ENCODE data around the gene ANO4.

Gene ANO4

DNA sequence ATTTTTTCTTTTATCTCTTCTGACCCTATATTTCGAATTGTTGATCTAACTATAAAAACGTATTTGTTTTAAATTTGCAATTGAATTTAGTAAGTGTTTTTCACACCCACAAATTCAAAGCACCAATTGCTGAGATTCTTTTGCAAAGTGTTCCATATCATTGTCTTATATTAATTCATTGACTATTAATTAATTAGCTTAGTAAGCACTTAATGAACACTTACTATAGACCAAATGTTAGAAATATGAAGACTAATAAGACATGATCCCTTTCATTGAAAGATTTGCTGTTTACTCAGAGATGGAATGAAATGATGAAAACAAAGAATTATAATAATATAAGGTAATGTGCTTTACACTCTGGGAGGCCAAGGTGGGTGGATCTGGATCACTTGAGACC lies 14.2 kb downstream of the ANO4 start:
- no peak for DNase-seq (ENCODE audit: low read depth)

DNA sequence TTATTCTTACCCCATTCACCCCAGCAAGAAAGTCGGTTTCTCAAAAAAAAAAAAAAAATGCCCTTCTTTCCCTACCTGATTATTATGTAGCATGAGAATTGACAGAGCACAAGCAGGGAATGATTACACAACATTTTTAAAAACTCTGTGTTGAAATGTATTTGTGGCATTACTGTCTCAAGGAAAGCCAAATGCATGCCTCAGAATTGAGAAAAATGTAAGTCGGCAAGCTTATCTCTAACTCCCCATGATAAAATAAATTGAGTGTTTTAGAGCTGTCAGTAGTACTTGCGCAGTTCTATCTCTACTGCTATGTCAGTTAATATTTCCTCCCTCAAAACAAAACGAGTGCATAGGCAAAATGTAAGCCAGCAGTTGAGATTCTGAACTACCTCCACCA lies 25.7 kb downstream of the ANO4 start:
- DNase-seq (ENCODE audit: low read depth) = no peak

DNA sequence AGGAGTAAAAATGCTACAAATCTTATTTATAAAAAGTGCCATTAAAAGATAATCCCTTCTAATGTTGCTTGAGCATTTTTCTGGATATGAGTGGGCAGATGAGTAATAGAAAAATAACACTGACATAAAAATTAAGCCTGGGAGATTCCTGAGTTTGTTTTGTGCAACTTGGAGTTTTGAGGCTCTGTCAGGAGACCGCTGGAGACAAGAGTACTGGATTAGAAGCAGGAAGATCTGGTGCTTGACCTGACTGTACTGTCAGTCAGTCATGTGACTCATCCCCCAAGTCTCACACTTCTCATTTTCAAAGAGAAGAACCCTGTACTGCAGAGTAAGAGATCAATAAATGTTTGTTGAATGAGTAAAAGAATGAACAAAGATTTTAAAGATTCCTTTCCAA lies 29.4 kb downstream of the ANO4 start:
- no peak for DNase-seq (ENCODE audit: low read depth)

DNA sequence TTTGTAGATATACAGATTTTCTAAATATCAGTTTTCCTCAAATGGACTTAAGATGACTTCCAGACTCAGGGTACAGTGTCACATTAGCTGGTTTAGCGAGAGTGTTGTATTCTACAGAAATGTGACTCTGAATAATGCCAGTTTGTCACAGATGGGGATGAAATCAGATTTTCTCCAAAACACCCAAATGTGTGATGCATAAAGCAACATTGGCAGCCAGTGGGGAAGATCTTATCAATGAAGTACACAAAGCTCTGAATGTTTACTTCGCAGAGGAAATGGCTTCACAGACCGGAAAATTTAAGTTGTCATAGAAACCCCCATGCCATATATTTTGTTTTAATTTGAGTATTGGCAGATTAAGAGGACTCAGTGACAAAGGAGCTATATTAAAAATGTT lies 29.9 kb downstream of the ANO4 start:
- DNase-seq (ENCODE audit: low read depth) = no peak

DNA sequence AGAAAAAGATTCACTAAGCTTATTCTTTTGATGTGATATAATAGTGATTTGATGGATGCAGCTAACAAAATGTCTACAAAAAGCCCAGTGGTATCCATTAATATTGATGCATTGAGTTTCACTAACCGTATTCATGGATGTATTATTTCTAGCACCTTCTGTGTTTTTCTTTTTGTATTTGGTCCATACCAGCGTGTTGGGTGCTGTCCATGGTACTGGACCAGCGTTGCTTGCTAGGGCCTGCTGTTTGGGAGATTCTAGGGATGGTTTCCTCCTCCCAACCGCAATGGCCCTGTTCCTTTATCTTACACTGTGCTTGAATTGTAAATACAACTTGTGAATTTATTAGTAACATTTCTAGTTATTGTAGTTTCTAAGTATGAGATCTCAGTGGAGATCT lies 31.7 kb downstream of the ANO4 start:
- no peak for DNase-seq (ENCODE audit: low read depth)

DNA sequence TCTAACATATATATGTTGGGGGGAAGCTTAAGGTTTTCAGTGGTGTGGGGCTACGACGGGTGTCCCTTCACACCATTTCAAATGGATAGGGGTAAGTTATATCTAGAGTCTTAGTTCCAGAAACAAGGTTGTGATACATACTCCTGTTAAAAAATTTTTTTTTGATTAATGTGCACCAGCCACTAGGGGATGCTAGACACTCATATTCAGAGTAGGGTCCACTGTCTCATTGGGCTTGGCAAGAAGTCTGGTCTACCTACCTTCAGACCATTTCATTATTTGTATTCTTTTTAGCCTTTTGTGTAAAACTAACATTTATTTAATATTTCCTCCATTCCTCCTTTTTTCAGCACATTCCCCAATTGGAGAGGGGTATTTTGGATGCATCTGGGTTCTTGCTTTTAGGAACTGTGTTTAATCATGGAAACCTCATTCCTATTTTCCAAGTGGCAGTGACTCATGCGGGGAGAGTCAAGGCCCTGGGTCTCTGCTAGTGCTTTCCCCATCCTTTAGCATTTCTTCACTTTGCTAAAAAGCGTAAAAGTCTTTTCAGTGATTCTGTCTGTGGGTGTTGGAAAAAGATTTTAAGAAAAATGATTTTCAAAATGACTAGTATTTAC lies 33.4 kb downstream of the ANO4 start:
- DNase-seq (ENCODE audit: low read depth) = no peak

DNA sequence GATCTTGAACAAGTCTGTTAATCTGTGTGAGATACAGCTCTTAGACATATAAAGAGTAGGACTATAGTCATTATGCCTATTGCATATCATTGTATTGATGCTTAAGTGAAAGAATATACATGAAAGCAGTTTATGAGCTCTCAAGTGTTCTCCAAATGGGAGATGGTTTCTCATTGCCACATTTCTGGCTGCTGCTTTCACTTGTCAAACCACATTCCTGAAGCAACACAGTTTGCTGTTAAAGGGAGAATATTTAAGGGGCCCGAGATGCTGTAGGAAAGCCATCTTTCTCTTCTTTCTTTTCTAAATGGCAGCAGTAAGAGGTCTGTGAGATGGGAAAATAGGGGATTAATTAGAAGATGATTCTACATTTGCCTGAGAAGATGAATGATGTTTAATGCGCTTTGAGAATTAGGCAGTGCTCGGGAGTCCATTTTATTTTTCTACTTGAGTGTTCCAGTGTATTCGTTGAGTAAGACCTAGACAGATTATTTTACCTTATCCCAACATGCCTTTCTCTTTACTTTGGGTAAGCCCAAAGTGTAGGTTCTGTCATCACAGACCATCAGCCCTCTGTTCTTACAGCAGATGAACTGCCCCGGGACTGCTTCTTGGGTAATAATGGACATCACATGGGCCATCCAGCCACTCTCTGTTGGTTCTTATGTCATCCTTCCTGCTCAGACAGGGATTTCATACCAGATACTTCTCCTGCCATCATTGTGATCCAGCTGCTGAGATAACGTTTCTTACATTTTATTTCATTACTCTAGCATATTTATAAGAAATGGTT lies 35.6 kb downstream of the ANO4 start:
- no peak for DNase-seq (ENCODE audit: low read depth)

DNA sequence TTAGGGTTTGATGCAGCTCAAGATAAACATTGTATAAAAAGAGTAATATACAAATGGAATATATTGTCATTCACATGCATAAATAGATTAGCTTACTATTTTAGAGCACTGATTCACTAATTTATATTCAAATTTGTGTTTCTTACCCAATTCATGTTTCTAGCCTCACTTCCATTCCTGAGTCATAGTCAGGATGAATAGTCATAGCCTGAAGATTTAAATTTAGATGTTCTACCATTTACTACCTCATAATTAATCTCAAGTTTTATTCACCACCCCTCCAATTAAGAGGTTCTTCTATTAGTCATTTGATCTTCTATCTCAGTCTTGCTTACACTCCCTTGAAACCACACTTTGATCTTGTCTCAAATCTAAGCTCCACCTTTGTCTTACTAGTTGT lies 38.7 kb downstream of the ANO4 start:
- no peak for DNase-seq (ENCODE audit: low read depth)

DNA sequence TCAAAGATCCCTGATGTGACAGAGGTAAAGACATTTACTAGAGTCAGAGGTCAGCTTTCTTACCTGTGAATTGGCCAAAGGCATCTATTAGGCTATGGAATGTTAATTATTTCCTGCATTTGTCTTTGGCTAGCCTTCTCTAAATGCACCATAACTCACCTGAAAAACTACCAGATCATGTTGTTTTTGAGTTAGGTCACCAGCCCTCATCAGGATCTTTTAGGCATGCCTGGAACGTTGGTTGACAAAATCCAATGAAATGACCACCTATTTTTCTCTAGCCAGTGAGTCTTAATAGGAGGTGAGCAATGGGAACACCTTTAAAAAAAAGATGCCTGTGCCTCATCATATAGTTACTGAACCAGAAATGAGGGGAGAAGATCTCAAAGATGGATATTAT lies 46.2 kb downstream of the ANO4 start:
- DNase-seq (ENCODE audit: low read depth) = no peak

DNA sequence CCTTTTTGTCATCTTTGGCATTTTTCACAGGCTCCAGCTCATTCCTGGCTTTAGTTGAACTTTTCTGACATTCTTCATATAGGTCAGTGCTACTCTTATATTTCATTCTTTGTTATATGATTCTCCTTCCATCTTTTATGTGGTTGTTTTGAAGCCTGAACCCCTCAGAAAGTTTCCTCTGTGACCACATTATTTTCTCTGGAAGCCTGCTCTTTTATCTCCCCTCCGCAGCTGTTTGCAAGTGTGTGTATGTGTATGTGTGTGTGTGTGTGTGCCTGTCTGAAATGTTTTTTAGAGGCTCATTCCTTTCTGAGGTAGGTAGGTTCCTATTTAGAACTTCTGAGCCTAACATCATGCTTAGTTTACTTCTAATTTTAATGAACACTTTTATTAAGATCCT lies 47.6 kb downstream of the ANO4 start:
- no peak for DNase-seq (ENCODE audit: low read depth)

DNA sequence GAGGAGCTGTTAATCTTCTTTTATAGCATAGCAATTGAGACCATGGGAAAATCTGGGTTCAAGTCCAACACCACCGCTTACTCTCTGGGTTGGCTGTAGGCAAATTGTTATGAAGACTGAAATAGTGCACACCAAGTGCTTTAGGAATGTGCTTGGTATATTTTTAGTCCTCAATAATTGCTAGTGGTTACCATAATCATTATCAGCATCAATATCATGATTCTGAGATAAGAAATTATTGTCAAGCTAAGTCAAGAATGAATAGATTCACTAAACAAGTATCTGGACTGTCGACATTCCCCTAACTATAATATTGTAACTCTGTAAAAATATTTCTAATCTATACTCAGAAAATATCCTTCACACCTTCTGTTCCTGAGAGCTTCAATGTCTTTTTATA lies 48.5 kb downstream of the ANO4 start:
- no peak for DNase-seq (ENCODE audit: low read depth)

DNA sequence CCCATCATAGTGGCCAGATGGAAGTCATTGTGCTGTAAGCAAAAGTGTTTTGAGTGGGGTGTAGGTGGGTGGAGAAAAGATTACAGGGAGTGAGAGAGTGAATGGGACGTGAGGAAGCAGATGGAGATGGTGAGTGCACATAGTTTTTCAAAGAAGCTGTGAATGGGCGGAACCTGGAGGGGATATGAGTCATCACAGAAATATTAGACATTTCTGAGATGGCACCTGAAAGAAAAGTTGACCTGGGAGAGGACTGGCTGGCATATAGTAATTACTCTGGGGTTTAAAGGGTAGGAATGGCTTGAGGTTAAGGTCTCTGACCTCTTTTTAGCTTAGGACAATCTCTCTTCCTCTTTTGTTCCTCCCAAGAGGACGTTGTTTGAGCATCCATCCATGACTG lies 50.5 kb downstream of the ANO4 start:
- no peak for DNase-seq (ENCODE audit: low read depth)

DNA sequence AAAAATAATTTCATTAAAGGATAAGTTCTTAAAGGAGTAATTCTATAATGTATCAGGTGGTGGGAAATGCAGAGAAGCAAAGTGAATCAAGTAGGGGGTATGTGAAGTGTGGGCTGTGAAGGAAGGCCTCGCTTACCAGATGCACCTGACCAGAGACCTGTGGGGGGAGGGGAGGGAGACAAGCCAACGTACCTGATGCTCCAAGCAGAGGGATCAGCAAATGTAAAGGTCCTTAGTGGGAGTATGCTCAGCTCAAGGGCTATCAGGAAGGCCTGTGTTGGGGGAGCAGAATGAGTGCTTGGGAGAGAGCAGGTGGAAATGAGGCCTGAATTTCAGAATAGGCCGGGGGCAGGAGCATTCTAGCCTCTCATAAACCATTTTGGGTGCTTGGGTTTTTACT lies 57.1 kb downstream of the ANO4 start:
- DNase-seq (ENCODE audit: low read depth) = no peak

DNA sequence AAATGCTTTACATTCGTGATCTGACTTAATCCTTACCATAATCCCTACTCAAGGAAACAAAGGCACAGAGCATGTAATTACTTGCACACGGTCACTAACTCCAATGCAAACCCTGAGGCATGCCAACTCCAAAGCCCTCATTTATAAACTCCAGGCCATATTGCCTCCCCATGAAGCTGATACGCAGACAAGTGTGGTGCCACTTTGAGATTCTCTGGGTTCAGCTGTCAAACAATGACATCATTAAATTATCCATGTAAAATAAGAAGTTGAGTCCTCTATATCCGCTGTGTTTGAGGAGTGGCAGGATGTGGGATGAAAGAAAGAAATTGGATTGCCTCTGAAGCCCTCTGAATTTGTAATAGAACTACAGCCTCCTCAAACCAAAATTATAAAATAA lies 62.8 kb downstream of the ANO4 start:
- no peak for DNase-seq (ENCODE audit: low read depth)

DNA sequence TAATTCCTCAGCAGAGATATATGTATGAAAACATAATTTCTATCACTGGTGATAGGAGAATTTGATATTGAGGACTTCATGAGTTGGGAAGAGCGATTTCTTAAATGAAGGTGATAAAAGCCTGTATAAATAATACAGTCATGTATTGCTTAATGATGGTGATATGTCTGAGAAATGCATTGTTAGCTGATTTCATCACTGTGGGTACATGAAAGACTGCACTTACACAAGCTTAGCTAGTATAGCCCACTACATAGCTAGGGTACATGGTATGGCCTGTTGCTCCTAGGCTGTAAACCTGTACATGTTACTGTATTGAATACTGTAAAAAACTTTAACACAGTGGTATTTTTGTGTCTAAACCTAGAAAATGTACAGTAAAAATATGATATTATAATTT lies 63.4 kb downstream of the ANO4 start:
- no peak for DNase-seq (ENCODE audit: low read depth)

DNA sequence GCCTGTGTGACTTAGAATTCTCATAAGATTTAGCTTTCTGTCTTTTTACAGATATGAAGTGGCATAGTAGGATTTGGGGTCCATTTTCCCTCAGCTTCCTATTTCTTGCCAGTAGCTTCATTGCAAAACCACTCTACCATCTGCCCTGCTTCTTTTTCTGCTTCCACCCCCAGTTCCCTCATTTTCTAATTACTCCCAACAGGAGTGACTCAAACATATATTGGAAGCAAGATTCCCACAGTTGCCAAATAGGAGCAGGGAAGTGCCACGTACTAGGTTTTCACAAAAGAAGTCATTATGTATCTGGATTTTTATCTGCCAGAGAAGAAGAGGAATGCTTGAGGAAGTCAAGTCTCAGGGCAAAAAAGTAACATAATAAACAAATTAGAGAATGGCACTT lies 64.1 kb downstream of the ANO4 start:
- no peak for DNase-seq (ENCODE audit: low read depth)

DNA sequence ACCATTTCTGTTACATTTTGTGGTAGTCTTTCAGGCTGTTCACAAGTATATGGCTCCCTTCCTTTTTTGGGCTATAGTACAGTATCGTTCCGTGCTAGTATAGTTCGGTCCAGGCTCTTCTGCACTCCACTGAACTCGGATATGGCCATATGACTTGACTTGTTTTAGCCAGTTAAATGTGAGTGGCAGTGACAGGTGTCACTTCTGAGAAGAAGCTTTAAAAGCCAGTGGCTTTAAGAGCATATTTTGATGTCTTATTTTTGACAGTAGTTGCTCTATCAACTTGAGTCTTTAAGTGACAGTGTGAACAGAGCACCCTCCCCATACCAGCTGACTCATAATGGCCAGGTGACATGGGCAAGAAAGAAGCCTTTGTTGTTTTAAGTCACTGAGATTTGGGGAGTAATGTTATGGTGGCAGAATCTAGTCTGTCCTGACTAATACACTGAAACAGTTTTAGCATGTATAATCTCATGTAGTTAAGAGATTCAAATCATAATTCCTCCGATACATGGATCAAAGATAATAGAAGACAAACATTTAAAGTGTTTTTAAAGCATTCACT lies 64.6 kb downstream of the ANO4 start:
- DNase-seq (ENCODE audit: low read depth) = no peak

DNA sequence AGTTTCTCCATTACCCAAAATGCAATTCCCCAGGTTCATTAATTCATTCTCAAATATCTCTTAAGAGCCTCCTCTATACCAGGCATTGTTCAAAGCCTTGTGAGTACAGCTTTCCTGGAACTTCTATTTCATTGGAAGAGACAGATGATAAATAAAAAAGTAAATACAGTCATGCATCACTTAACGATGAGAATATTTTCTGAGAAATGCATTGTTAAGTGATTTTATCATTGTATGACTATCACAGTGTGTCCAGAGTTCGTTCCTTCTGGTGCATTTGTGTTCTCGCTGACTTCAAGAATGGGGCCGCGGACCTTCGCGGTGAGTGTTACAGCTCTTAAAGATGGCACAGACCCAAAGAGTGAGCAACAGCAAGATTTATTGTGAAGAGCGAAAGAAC lies 66.0 kb downstream of the ANO4 start:
- no peak for DNase-seq (ENCODE audit: low read depth)

DNA sequence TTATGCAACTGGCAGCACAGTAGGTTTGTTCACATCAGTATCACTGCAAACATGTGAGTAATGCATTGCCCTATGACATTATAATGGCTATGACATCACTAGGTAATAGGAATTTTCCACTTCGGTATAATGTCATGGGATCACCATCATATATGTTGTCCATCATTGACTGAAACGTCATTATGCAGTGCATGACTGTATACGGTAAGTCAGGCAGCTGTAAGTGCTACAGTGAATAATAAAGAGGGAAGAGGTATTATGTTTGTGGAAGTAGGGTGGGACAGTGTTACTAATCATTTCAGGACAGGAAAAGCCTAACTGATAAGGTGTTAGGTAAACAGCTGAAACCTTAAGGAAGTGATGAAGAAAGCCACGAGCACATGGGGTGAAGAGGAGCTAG lies 68.1 kb downstream of the ANO4 start:
- no peak for DNase-seq (ENCODE audit: low read depth)

DNA sequence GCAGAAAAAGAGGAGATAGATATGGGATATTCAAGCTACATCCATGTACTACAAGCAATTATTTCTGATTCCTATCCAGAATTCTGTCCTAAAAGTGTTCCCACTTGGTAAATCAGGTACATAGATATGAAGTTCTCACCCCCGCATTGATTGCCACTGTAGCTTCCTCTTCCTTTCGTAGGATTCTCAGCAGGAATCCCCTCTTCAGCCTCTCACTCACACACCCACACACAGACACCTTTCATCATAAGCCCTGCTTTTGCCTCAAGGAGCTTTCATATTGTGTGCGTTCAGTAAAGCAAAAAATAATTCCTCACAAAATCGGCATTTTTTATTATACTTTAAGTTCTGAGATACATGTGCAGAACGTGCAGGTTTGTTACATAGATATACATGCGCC lies 69.8 kb downstream of the ANO4 start:
- DNase-seq (ENCODE audit: low read depth) = no peak

DNA sequence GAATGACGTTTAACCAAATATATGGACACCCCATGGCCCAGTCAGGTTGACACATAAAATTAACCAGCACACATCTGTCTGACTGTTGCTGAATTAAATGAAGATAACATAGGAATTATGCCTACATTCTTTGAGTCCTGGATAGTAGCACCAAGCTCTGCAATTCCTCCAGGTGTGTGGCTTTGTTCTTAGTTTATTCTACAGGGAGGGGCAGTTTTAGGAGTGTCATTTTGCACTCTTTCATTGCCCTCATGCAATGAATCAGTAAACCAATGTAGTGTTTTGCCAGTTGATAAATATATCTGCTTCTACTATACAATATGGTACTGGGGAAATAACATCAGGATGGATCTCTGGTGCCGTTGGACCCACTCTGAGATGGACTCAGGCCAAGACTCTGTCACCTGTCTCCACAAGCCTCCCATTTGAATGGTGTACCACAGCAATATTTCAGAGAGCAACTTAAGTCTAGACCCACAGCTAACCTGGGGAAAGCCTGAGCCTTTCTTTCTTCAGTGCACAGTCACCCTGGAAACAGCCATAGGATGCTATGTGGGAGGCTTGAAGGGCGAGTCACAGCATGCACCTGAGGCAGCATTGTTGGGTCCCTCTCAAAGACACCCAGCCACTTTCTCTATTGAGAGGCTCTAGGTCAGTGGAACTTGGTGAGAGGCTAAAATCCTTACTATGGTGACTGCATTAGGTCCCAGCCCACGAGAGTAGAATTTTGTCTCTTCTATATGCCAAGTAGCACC lies 73.2 kb downstream of the ANO4 start:
- DNase-seq (ENCODE audit: low read depth) = no peak

DNA sequence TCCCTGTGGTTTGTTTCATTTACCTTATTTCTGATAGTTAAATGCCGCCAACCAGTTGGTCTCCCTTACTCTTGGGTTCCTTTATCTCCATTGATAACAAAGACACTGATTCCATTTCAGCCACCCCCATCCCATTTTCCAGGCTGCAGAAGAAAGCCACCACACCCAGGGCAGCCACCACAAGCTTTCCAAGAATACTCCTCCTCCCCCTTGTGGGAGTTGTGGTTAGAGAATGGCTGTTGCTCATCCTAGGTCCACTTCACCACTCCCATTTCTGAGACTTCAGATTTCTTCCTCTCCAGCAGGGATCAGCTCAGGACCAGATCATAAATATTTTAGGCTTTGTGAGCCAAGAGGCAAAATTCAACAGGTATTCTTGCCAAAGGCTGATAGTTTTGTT lies 73.9 kb downstream of the ANO4 start:
- no peak for DNase-seq (ENCODE audit: low read depth)

DNA sequence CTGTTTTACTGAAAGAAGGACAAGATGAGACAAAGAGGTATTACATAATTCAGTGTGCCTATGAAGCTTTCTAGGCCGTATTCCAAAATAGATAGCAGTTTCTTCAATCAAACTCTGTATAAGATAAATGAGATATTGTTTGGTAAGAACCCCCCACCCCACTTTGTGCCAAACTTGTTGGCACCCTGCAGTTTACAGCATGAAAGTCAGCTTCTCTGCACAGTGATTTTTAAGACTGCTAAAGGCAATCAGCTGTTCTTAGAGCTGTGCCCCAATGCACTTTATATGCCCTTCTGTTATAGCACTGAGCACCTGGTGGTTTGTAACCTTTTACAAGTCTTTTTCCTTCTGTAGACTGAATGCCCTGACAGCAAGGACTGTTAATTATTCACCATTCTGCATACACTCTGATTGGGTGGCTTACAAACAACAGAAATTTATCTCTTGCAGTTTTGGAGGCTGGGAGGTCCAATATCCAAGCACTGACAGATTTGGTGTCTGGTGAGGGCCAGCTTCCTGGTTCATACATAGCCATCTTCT lies 76.7 kb downstream of the ANO4 start:
- DNase-seq (ENCODE audit: low read depth) = no peak
